Inflammatory macrophage treated with lipopolysaccharide for 4 hours (primary cell): ENCODE measurements around the gene BMPR1A.
"Not testable (repeated sequence)": the region's sequence is repeated elsewhere in the genome, so short reads cannot be mapped to it uniquely, and the experiment has no call there.

ENCODE experiments used
- DNase-seq: peaks from one replicate; pipeline ENCODE4 v3.0.0-alpha.2; 2020

BMPR1A gene

DNA sequence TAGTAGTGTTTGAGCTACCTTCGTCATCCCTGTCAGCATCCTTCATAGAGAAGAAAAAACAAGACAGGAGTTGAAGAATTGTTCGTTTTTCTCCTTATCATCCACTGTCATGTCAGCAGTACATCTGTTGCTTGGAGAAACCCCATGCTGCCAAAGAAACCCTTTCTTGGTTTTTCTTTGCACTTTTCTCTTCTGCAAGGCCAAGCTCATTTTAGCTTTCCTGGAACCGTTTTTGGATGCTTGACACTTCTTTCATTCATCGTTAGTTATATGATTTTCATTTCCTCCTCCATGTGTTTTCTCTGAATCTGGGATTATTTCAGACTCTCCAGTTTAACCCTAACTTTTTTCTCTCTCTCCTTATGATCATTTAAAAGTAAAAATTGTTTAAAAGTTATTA is 142.1 kb downstream of the BMPR1A start:
- no peak for DNase-seq

DNA sequence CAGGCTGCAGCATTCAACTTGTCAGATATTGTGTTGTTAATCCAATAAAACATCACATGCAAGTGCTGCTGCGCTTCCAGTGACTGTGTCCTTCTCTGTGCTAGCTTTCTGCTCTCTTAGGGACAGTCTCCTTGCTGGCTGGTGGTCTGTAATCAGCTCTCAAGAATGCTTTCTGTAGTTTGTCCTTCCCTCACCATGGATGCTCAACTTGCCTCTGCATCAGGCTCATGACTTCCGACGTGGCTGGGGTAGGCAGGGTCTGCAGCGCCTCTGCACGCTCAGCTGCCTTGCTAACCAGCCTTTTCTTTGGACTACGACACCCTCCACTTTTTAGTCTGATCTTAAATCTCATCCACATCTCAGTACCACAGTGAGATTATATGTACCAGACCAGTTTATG is 142.7 kb downstream of the BMPR1A start:
- DNase-seq = no peak

DNA sequence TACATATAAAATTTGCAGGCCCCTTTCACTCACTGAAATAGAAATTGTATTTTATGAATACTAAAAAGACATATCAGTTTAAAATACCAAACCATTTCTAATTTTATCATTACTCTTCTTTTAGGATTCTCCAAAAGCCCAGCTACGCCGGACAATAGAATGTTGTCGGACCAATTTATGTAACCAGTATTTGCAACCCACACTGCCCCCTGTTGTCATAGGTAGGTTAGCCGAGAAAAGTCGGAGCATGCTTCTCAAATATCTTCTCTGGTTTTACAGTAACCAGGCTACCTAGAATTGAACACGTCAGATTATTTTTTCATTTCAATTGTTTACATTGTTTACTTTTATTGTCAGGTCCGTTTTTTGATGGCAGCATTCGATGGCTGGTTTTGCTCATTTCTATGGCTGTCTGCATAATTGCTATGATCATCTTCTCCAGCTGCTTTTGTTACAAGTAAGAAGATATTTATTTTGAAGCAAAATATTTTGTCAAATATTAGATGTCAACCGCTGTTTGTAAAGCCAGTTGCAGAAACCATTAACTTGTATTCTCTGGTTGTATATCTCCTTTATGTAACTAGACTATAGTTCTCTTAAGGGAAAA is 143.4 kb downstream of the BMPR1A start:
- DNase-seq = peak; percentile 61

DNA sequence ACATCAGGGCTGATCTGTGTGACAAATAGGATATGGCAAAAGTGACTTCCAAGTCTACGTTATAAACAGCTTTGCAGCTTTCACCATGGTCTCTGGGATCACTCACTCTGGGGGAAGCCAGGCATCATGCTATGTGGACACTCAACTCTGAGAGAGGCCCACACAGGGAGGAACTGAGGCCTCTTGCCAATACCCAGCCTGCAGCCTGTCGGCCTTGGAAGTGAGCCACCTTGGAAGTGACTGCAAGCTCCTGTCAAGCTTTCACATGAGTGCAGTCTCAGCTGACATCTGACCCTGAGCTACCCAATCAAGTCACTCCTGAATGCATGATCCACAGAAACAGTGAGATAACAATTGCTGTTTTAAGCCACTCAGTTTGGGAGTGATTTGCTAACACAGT is 144.5 kb downstream of the BMPR1A start:
- no peak for DNase-seq

DNA sequence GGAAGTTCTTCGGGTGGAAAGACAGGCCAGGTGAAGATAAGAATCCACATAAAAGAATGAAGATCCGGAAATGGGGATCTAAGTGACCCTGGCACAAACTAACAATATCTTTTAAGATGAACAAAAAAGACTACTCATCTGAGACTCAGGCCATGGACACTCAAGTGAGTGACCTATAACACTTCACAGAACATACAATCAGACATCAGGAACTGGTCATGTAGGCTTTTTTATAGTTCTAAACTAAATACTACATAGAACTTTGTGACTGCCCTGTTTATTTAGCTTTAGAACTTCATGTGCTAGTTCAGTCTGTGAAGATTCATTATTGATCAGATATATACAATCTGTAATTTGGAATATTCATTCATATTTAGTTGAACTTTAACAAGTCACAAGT is 148.2 kb downstream of the BMPR1A start:
- DNase-seq = no peak

DNA sequence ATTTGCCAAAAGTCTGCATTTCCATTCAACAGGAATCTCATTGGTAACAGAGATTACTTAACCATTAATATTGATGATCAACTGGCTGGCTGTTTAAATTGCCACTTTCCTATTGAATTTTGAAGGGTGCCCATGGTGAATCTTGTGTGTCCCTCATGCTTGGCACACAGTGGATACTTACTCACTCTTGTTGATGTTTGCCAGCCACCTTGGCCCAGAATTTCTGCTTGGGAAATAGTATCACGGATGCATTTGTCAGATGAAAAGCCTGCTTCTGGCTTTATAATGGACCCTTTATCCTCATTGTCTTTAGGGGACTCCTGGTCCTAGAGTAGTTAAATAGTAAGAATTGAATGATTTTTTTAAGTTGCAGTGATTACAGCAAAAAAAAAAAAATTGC is 149.0 kb downstream of the BMPR1A start:
- DNase-seq = no peak

DNA sequence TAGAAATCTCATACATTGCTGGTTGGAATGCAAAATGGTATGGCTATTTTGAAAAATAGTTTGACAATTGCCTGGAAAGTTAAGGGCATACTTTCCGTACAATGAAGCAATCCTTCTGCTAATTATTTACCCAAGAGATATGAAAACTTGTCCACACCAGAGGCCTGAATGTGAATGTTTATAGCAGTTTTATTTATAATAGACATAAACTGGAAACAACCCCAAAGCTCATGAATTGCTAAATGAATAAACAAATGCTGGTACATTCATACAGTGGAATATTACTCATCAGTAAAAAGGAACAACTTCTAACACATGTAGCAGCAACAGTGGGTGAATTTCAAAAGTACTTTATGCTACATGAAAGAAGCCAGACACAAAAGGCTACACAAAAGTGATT is 158.3 kb downstream of the BMPR1A start:
- no peak for DNase-seq

DNA sequence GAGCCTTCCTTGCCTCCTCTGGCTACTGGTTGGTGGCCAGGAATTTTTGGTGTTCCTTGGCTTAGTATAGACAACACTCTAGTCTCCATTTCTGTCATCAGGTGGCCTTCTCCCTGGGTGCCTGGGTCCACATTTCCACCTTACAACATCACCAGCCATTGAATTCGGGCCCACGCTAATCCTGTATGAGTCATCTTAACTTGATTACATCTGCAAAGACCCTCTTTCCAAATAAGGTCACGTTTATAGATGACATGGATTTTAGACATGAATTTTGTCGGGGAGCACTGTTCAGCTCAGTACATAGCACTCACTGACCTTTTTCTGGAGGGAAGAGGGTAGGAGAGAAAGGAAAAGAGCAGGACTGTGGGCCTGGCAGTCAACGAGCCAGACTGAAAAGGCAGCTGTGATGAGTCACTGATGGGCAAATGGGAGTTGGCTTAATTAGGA is 161.6 kb downstream of the BMPR1A start:
- DNase-seq = no peak

DNA sequence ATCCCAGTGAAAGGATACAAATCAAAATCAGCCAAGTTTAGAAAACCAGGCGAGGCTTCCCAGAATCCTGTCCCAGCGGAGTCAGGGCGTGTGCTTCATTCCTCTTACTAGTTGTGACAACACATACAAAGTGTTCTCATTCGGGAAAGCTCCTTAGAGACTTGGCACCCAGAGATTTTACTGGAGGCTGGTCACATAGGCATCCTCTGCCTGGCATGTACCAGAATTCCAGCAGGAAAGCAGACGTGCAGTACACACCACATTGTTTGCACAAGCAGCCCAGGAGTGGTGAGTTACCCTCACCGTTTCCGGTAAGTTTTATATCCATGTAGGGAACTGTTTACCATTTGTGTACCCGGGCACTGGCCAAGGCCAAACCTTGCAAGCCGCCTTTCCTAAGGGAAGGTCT is 166.1 kb downstream of the BMPR1A start:
- DNase-seq = no peak

DNA sequence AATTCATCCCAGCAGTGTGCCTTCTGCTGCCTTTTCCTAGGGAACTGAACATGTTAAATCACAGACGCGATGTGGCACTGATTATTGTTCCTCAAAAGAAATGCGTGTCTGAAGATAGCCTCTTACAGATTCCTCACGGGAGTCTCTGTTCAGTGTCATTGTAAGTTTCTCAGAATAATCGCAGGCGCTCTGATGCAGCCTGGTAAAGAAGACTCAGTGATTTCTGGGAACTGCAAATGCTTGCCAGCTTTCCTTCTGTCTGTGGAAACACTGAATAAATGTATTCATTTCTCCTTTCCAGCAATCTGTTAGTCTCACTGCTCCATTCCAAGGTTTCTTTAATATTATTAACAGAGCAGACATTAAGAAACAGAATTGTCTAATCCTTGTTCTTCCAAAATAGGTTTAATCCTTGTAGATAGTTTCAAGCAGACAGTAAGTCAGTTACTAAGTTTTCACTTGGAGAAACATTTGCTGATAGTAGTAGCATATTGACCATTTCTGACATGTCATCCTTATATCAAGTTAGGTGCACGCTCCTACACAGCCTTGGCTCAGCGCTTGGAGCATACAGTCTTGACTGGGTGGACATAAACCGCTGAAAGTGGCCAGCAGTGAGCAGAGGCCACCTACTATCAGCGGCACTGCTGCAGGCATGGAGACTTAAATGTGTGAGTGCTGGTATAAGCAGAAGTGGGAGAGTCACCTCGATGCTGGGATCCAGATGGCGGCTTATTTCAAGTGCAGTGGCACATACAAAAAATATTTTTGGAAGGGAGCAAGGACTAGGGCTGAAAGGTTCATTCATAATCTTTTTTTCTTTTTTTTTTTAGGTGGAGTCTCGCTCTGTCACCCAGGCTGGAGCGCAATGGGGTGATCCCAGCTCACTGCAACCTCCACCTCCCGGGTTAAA is 173.3 kb downstream of the BMPR1A start:
- DNase-seq = no peak

DNA sequence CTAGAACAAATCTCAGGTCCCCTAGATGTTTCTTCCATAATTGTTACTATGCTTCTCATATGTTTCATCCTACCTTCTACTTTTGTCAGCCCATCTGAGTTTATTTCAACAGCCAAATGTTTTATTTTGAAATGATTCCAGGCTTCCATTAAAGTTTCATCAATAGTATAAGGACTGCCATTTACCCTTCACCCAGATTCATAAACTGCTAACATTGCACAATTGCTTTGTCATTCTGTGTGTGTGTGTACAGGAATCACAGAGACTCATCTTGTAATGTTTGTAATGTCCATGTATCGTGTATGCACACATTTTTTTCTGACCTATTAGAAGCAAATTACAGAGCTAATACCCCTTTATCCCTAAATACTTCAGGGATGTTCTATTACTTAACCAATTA is 175.5 kb downstream of the BMPR1A start:
- DNase-seq = peak; percentile 29

DNA sequence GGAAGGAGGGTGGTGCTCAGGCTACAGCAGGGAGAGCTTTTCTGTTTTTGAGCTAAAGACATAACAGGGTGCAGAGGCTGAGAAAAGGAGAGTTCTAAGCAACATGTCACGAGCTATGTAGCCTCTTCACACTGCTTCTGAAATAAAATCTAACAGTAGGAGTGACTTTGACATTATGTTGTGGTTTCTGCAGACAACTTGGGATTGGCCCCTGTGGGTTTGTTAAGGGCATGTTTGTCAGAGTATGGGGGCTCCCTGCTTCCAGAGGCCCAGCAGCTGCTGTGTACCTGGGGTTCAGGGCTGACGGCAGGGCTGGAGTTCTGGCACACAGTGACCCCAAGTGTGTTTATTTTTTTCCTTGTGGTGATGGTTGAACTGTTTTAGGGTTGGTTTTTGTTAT is 176.3 kb downstream of the BMPR1A start:
- no peak for DNase-seq

DNA sequence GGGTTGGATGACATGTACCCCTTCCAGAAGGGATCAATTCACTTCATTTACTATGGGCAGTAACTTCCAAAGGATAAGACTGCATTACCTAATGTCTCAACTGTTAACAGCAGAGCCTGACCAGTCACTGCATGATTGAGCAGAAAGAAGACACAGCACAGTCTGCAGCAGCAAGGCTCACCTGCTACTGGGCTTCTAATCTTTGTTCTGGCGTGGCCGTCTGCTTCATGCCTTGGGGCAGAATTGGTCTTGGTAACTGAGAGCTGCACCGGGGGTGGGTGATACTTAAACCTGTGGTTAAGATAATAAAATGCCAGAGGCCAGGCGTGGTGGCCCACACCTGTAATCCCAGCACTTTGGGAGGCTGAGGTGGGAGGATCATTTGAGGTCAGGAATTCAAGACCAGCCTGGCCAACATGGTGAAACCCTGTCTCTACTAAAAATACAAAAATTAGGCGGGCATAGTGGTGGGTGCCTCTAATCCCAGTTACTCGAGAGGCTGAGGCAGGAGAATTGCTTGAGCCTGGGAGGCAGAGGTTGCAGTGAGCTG is 177.8 kb downstream of the BMPR1A start:
- not testable (repeated sequence) for DNase-seq

DNA sequence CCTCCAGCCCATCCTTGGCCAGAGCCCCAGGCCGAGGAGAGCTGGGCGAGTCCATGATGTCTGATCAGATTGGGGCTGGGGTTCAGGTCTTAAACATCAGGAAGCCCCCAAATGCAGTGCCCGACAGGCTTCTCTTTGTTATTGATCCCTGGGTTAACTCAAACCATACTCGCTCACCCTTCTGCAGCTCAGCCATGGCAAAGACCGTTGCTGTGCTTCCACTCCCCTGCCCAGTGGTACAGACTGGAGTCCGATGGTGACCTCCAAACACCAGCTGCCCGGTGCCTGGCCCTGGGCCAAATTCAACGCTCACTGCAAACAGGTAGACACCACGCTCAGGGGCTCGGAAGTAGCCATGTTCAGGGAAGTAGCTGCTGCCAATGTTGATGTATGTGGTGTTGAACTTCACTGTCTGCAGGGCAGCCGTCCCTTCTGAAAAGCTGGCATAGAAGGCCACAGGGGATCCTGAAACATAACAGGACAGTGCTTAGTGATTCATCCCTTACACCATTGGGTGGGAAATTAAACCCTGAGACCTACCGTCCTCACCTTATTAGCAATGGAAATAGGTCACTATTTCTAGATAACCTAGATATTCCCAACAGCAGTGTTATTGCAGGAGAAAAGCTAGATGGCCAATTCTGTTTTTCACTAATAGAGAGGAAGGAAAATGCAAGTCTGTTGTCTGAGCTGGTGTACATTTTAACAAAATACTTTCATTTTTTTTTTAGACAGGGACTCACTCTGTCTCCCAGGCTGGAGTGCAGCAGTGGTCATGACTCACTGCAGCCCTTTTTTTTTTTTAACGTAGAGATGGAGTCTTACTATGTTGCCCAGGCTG is 180.5 kb downstream of the BMPR1A start:
- DNase-seq = no peak

DNA sequence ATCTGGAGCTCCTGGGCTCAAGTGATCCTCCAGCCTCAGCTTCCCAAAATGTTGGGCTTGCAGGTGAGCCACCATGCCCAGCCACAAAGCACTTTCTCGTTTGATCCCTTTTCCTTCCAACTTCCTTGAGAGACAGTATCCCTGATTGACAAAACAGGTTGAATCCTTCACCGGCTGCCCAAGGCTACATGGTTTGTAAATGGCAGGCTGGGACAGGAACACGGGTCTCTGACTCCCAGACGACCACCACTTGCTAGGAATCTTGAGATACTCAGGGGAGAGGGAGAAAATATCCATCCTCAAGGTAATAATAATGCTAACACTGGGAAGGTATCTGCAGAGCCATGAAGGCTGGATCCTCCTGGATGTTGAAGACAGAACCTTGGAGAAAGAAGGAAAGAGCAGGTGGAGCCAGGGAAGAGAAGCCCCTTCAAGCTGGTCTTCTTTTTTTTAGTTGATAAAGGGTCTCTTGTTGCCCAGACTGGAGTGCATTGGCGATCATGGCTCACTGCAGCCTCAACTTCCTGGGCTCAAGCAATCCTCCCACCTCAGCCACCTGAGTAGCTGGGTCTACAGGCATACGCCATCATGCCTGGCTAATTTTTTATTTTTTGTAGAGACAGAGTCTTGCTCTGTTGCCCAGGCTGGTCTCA is 181.2 kb downstream of the BMPR1A start:
- no peak for DNase-seq

DNA sequence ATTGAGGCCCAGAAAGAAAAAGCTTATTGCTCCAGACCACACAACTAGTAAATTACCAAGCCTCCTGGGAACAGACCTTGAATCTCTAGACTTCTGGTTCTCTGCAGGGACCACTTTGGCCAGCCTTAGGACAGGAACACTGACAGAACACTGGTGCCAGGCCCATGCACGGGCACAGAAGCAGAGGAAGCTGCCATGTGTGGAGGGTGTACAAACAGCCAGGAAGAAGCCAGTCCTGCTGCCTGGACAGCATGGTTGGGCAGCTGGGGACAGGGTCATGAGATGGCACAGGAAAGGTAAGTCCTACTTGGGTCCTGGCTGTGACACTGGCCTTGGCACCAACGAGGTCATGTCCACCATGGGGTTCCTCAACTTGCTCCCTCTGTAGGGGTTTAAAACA is 181.8 kb downstream of the BMPR1A start:
- DNase-seq = no peak

DNA sequence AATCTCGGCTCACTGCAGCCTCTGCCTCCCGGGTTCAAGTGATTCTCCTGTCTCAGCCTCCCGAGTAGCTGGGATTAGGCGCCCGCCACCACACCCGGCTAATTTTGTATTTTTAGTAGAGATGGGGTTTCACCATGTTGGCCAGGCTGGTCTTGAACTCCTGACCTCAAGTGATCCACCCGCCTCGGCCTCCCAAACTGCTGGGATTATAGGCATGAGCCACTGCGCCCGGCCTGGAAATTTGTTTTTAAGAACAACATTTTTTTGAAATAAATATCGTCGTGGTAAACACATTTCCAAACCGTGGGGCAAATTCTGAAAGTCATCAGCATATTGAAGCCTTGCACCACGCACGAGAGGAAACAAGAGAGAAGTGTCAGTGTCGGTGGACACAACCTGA is 183.7 kb downstream of the BMPR1A start:
- DNase-seq = not testable (repeated sequence)

DNA sequence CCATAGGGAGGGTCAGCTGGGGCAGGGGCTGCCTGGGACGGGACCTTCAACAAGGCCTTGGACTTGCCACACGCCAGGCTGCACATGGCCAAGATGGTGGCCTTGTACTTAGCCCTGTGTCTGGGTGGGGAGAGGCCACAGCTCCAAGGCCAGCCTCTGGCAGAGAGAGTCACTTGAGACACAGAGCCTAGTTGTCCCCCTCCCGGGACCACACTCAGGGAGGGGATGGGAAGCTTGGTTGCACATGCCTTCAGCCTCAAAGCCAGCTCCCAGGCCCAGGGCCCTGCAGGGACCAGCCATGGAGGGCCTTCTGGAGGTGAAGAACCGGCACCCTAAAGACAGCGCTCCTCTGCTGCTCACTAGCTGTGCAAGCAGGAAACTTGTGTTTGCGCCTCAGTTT is 184.3 kb downstream of the BMPR1A start:
- DNase-seq = no peak

DNA sequence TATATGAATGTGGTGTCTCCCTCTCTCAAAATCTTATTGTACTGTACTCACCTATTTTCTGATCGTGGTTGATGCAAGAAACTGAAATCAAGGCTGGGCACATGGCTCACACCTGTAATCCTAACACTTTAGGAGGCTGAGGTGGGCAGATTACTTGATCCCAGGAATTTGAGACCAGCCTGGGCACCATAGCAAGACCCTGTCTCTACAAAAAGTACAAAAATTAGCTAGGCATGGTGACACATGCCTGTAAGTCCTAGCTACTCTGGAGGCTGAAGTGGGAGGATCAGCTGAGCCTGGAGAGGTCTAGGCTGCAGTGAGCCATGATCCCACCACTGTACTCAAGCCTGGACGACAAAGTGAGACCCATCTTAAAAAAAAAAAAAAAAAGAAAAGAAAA is 185.0 kb downstream of the BMPR1A start:
- no peak for DNase-seq

DNA sequence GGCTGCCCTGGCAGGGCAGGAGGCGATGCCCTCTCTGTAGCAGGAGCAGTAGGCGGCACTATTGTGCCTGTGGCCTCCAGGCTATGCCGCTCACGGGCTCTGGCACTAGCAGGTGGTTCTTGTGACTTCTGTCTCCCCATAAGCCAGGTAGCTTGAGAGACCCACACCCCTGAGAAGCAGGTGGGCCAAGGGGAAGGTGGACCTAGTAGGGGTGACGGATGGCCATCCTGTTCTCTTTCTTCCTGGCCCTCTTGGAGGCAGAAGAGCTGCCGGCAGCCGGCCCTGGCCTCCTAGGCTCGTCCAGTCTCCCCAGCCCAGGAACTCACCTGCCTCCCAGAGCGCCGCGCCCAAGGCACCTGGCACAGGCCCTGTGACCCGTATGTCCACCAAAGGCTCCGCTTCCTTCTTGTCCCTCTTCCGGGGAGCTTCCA is 185.6 kb downstream of the BMPR1A start:
- no peak for DNase-seq

DNA sequence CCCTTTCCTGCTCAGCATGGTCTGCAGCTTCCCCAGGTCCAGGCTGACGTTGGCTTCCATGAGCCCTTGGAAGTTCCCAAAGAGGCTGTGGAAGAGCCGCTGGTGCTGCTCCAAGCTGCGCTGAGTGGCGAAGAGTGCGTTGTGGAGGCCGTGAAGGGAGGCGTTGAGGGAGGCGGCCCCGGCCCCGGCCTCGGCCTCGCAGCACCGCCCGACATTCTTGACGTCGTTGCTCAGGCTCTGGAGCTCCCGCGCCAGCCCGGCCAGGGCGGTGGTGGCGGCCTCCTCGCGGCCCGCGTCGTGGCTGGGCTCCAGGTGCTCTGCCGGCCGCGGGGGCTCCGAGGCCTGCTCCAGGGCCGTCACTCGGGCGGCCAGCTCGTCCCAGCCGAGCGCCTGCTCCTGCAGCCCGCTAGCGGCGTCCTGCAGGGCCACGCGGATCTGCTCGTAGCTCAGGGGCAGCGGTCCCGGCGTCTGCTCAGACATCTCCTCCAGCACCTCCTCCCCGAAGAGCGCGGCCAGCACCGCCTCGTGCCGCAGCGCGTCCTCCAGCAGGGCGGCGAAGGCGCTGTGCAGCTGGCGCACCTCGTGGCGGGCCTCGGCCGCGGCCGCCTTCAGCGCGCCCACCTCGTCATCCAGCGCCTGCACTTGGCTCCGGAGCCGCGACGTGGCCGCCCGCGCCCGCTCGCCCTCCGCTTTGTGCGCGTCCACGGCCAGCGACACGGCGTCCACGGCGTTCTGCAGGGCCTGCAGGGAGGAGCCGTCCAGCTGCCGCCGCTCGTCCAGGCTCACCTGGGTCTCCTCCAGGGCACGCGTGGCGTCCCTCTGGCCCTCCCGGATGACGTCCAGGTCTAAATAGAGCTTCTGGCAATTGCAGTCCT is 186.3 kb downstream of the BMPR1A start:
- DNase-seq = no peak
